NCI-H510A treated with DMSO at 0.1 percent for 48 hours (cell line): ENCODE data around the gene MAN1C1.

Experiments
- DNase-seq: peaks from one replicate; lab custom pipeline; 2025; lab: John Stamatoyannopoulos, UW

The MAN1C1 gene

GRCh38 chr1:25817840-25818501 is 201.4 kb downstream of the MAN1C1 start:
- DNase-seq = peak; percentile 52

- no peak for DNase-seq
These were observed 202.0 kb downstream of the MAN1C1 start for GRCh38 chr1:25818569-25818968.

DNA sequence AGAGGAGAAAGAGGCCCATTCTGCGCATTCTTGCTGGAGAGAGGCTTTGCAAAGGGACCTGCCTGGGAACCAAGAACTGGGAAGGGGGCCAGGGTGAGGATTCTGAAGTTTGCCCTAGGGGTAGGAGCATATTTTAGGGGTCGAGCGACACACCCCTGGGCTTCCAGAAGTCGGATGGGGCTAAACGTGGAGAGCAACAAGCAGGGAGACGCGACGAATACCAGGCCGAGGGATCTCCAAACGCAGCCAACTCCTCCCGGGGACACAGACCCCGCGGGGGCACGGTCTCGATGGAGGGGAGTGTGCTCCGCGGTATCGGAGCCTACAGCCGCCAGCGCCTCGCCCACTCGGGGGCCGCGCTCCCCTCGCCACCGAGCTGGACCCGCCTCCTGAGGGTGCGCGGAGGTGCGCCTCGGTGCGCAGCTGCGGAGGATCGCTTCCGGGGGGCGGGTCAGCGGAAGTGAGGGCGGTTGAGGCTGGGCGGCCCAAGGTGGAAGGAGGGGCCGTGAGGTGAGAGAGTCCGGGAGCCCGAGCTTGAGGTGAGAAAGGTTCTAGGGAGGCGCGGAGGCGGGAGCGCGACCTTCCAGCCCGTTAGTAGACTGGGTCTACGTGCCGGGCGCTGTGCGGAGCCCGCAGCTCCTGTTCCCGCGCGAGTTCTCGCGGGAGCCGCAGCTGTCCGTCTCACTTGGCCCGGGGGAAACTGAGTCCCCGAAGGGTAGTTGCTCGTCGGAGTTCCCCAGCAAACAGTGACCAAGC is 203.1 kb downstream of the MAN1C1 start, which contains the start of gene MTFR1L:
TSS of gene MTFR1L (plus strand) at position 464 of the 756 bp plus-strand sequence. CDS start 3,151 bp downstream, outside the sequence.
- DNase-seq = peak; percentile 64

DNA sequence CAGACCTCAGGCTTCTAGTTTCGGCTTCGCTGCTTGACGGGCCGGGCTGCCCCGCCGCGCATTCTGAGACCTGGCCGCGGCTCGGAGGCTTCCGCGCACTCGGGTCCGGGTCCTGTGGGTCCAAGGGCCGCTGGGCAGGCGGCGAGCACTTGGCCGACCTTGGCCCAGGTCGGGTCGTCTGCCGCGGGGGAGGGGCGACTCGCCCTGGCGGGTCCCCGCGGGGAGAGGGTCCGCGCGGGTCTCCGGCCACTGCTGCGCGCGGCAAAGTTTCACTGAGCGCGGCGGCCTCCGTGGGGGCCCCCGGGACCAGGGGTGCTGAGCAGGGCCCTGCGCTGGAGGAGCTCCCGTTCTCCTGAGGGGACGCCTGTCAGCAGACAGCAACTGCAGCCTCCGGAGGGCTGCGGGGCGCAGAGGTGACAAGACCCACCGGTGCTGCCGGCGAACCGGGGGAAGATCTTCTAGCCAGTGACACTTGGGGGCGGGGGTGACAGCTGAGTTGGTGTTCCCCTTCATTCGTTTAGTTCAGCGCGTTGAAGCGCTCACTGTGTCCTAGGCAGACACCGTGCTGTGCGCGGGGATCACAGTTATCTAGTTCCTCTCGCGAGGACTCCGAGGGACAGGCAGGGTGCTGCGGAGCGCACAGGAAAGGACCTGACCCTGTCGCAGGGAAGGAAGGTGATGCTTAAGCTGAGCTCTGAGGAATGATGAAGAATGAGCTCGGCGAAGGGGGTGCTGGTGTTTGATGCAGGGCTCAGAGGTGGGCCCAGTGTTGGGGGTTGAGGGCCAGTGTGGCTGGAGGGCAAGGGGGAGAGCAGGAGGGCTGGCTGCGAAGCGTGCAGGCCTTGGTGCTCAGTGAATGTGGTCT is 203.9 kb downstream of the MAN1C1 start:
- no peak for DNase-seq

DNA sequence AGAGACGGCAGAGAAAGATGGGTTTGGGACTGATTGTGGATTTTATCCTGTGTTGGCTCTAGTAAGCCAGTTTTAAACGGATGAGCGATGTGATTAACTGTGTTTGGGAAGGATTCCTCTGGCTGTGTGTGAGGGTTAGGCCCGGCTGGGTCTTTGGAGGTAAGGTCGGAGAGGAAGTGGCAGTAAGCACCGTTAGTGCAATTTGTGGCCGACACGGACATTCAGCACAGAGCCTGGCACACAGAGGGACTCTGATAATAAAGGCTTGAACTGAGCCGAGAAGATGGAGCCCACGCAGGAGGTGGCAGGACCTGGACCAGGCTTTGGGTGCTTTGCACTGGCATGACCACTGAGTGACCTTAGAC is 204.5 kb downstream of the MAN1C1 start:
- no peak for DNase-seq

GRCh38 chr1:25821630-25822091 is 205.1 kb downstream of the MAN1C1 start:
- no peak for DNase-seq

GRCh38 chr1:25825605-25826004 is 209.0 kb downstream of the MAN1C1 start:
- DNase-seq = no peak

GRCh38 chr1:25826571-25826970 is 210.0 kb downstream of the MAN1C1 start:
- DNase-seq = no peak

GRCh38 chr1:25828491-25828890 is 211.9 kb downstream of the MAN1C1 start:
- no peak for DNase-seq

DNA sequence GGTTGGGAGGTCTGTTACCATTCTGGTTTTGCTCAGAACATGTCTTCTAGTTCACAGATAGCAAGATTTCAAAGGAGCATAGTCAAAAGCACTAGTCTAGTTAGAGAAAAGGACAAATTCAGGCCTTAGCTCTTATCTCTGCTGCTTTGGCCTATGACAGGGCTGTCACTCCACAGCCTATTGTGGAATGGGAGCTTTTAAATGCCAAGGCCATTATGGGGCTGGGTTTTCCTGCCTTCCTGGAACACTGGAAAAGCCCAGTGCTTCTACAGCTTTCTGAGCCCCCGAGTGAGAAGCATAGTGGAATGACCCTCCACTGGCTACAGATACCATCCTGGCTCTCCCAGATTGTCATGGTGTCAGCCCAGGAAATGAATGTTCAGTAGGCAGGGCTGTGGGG is 212.5 kb downstream of the MAN1C1 start:
- DNase-seq = no peak

DNA sequence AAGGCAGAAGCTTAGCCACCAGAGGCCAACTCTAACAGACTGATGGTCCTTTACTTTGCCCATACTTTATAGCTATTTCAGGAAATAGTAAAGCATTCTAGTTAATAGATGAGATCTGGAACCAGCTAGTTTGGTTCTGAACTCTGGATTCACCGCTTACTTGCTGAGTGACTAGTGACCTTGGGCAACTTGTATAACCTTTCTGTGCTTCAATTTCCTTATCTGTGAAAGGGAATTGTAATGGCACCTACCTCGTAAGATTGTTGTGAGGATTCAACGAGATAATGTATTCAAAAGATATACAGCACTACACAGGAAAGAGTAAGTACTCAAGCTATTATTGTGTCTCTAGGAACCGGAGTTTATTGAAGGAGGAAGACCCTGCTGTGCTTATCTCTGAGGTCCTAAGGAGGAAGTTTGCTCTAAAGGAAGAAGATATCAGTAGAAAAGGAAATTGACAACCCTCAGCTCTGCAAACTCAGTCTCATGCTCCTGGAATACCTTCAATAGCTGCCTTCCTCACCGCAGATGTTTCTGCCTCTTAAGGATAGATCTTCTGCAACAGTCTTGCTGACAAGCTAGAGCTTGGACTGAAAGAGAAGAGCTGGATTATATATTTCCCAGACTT is 215.1 kb downstream of the MAN1C1 start:
- no peak for DNase-seq

DNA sequence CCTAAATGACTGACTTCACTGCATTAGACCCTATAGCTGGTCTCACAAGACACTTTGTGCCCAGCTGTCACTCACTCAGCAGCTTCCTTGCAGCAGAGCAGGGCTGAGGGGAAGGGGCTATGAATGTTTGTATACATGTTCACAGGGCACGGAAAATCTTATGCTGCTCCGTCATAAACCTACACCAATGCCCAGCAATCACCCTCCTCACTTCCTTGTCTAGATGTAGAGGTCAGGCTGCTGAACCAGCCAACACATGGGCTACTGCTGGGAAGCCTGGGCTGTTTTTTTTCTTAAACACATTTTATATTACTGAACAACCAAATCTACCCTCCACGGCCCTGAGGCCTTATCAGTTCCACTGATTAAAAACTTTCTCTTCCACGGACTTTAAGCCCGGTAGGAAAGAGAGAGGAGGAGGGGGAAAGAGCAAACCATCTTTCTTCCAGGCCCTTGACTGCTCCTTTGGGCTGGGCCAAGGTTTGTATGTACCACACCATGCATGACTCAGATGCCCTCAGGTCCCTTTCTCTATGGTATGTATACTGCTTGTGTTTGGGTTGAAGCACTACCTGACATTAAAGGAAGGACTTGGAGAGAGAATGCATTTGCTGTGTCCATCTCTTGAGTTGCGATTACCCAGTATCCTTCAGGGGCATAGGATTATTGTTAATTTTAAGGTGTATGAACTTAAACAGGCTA is 215.9 kb downstream of the MAN1C1 start:
- no peak for DNase-seq

GRCh38 chr1:25833158-25833557 is 216.6 kb downstream of the MAN1C1 start:
- no peak for DNase-seq
